ENCODE data around the gene LIPF.
"Not testable (repeated sequence)": the region's sequence is repeated elsewhere in the genome, so short reads cannot be mapped to it uniquely, and the experiment has no call there.

Gene LIPF

GRCh38 chr10:88680958-88681357, 16.7 kb downstream of the LIPF start:
- DNase-seq, result no peak

- DNase-seq, result no peak
Measured at GRCh38 chr10:88682491-88682890, 18.2 kb downstream of the LIPF start.

- DNase-seq, result no peak
Measured at GRCh38 chr10:88687853-88688467, 23.7 kb downstream of the LIPF start.

- DNase-seq, result no peak
Measured at GRCh38 chr10:88689366-88689765, 25.1 kb downstream of the LIPF start.

- DNase-seq, result no peak
Measured at GRCh38 chr10:88693392-88694020, 29.3 kb downstream of the LIPF start.

GRCh38 chr10:88702848-88703597, 38.8 kb downstream of the LIPF start:
- no peak for DNase-seq

GRCh38 chr10:88705958-88706357, 41.7 kb downstream of the LIPF start, which contains the start of gene LIPK:
Gene LIPK, plus strand, starts transcription at chr10:88706249. Its CDS starts 18,295 bp downstream, at chr10:88724544.
- no peak for DNase-seq

GRCh38 chr10:88707429-88708155, 43.4 kb downstream of the LIPF start:
- no peak for DNase-seq

- DNase-seq, result not testable (repeated sequence)
Measured at GRCh38 chr10:88709361-88709760, 45.1 kb downstream of the LIPF start.

GRCh38 chr10:88715517-88715916, 51.3 kb downstream of the LIPF start:
- DNase-seq, result no peak

- DNase-seq, result no peak
Measured at GRCh38 chr10:88721392-88721791, 57.1 kb downstream of the LIPF start.

GRCh38 chr10:88725798-88726197, 61.6 kb downstream of the LIPF start:
- DNase-seq, result peak; percentile 57

- no peak for DNase-seq
Measured at GRCh38 chr10:88728107-88728763, 64.0 kb downstream of the LIPF start.

Measured in KG1 (cell line).